HG03378 (cell line): ENCODE results near the gene ZDHHC3.
A peak's percentile ranks its signal among the peaks of the same experiment; 100 is the strongest.
"Not testable (repeated sequence)": the region's sequence is repeated elsewhere in the genome, so short reads cannot be mapped to it uniquely, and the experiment has no call there.

Experiments used
- ATAC-seq: cut with Tn5 transposase; IDR thresholded peaks from one replicate; pipeline ENCODE4 v1.9.1; 2021; ENCODE audit warnings: mild to moderate bottlenecking, moderate library complexity; ENCODE audit not compliant: unreplicated experiment

The ZDHHC3 gene

DNA sequence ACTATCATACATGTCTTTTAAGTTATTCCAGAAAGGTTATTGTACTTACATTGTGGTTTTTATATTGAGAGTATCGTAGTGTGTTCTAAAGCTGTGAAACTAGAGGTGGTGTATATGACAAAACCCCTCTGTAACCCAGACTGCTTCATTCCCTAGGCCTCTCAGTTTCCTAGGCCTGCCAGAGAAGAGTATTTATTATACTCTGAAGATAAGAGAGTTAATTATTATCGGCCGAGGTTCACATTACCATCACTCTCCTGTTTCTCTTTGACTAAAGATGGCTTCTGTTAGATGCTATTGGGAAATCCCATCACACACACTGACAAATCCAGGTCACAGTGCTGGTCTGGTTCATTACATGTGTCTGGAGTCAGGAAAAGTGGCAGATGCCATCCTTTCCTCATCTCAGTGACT is 20.6 kb upstream of the ZDHHC3 start:
- ATAC-seq: no peak

DNA sequence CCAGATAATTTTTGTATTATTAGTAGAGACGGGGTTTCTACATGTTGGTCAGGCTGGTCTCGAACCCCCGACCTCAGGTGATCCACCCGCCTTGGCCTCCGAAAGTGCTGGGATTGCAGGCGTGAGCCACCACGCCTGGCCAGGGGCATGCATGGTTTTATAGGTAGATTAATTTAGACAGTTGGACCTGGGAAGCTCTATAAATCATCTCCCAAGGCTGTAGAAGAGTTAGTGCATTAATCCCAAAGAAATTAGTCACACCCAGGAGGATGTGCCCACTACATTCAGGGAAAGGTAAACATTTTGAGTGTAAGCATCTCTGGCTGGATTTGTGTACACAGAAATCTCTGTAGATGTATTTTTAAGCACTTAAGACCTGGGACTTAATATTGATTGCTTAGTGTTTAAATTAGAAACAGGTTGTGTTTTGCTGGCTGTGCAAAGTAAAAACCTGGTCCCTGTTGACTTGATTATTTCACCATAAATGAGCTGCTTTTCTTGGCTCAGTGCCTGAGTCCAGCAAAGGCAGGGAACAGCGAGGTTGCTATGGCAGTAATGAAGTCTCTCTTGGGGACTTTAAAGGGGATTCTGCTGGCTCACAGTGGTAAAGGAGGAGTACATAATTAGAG is 19.3 kb upstream of the ZDHHC3 start:
- no peak for ATAC-seq

DNA sequence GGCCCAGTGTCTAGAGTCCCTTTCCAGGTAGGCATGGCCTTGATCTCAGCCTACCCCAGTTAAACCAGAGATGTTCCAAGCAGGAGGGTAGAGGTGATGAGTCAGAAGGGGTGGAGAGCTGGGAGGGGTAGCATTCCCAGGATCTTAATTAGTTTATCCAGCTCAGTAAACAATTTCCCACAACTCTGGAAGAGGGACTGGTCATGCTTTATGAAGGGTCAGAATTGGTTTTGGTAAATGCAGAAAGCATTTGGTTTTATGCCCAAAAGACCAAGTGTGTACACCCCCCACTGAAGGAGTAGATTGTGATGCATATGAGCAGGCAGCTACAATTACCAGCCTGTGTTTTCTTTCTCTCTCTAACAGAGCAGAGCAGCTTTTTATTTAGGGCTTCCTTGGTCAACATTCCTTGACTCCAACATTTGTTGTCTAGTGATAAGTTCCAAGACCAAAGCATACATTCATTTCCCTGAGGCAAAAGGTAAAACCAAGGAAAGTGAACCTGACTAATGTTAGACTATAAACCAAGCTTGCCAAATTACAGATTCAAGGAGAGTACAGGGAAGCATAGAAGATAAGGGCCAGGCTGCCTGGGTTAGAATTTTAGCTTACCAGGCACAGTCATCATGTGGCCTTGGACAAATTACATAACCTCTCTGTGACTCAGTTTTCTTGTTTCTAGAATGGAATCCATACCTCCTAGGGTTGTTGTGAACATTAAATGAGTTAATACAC is 17.7 kb upstream of the ZDHHC3 start:
- ATAC-seq: no peak

DNA sequence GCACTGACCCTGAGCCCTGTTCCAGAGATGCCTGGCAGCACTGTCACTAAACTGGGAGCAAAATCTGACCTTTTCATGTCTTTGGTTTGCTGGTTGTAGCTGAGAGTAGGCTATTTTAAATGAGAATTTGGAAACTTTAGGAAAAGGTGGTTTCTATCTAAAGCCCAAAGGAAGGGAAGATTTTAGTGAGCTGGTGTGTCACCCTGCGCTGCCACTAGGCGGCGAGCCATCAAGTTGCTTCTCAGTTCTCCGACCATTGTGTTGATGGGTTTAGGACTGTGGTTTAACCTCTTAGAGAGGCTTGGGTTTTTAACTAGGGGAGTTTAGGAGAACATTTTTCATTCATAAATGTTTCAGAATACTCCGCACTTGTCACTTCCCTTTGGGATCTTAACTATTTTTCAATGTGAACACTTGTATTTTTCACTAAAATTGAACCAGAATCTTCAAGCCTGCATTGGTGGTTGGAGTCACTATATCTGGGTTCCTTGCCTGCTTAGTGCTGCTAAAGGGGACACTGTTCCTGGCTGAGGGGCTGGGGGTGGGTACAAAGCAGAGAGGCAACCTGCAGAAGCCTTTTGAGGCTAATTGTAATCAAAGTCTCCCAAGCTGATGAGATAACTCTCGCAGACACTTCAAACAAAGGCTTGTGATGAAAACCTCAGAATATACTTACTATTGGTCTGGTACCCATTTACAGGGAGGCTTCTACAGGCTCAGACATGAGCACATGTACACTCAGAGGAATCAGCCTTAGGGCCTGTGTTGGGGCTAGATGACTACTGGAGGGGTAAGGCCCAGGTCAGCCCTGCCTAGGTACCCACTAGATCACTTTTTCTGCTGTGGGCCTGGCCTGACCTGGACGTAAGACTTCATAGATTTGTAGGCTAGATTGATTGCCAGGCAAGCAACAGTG is 16.8 kb upstream of the ZDHHC3 start:
- ATAC-seq: no peak

DNA sequence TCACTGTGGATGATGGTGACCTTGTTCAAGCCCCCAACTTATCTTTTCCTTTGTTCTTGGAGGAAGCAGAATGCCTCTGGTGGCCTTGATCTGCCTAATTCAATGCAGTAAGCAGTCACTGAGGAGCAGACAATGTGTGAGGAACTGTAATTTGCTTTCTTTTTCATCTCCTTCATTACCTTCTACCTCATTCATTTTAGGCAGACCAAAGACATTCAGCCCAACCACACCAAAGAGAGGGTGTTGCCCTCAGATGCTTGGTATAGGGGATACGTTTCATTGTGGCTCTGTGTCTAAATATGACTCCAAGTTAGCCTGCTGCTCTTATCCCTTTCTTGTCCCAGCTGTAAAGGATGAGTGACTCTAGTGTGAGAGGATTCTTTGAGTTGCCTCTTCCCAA is 15.4 kb upstream of the ZDHHC3 start:
- ATAC-seq: no peak

DNA sequence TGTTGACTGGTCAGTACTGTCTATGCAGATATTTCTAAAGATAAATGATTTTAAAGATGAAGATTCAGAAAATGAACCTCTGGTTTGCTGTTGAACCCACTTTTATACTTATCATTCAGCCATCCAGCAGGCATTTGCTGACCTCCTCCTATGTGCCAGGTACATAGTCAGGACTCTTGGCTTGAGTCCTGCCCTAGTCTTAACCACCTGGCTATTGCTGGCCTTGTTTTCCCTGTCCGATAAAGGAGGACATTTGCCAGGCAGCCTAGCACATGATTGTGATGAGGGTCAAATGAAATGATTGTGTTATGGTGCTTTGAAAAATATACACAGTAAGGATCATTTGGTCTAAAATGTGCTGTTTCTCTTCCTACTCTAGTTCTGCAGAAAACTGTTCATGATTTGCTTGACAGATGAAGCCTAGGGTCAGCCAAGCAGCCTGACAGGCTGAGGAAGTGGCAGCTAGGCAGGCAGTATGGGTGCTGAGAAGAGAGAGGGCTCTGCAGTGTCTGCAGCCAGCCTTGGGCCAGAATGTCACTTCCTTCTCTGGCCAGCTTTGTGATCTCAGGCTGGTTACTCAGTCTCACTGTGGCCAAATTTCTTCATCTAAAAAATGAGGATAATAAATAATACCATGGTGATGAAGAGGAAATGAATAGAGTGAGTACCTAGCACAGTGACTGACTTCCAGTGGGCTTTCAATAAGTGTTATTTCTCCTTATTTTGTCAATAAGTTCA is 13.8 kb upstream of the ZDHHC3 start:
- no peak for ATAC-seq

DNA sequence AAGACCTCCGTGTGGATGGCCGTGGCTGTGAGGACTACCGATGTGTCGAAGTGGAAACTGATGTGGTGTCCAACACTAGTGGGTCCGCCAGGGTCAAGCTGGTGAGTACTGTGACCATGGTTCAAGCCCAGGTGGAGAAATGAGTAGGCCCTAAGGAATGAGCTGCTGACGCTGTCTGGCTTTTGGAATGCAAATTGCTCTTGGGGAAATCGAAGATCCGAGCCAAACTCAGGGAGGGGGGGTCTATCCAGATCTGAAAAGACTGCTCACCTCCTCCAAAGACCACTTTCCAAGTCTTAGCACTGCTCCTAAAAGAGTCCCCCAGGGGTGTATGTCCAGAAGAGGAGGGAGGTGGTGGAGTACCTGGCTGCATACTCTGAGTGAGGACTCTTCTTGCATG is 13.2 kb upstream of the ZDHHC3 start:
- no peak for ATAC-seq

DNA sequence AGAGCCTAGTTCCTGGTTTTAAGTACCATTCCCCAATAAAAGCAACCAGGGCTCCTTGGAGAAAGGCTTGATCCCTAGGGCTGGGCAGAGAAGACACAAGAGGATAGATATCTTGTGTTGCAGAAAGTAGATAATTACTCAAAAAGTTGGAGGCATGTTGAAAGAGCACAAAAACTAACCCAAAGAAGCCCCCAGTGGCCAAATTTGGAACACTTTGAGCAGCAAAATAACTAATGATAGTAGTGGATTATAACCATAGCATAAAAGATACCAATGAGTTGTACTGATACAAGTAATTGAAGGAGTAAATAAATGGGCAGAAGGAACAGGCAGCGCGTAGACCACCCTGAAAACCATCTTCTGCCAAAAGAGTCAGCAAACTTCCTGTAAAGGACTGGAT is 12.1 kb upstream of the ZDHHC3 start:
- no peak for ATAC-seq

DNA sequence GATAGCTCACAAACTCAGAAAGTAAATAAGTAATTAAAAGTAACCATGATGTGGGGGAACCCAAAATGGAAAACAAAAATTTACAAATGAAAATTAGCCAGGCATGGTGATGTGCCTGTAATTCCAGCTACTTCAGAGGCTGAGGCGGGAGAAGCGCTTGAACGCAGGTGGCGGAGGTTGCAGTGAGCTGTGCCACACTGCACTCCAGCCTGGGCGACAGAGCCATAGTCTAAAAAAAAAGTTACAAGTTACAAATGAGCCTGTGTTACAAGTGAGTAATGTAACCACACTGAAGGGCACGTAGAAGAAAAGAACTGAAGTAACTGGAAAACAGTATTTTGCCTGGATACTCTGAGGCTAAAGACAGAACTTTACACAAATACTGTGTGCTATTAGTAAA is 11.4 kb upstream of the ZDHHC3 start:
- no peak for ATAC-seq

DNA sequence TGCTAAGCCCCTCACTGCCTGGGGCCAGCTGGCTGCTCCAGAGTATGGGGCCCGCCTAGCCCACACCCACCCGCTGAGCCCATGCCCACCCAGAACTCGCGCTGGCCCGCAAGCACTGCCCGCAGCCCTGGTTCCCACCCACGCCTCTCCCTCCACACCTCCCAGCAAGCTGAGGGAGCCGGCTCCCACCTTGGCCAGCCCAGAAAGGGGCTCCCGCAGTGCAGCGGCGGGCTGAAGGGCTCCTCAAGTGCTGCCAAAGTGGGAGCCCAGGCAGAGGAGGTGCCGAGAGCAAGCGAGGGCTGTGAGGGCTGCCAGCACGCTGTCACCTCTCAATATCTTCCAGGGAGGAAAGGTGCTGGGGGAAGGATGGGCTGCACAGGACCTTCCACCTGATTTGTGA is 10.4 kb upstream of the ZDHHC3 start:
- ATAC-seq: not testable (repeated sequence)

DNA sequence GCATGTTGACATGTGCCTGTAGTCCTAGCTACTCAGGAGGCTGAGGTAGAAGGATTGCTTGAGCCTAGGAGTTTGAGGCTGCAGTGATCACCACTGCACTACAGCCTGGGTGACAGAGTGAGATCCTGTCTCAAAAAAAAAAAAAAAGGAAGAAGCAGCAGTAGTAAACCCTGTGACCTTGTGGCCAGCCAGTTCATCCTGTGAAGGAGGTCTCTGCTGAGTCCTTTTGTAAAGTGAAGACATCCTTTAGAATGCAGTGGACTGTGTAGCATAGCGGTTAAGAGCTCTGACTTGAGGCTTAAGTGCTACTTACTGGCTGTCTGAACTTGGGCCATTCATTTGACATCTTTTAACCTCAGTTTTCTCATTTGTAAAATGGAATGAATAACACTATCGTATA is 8.4 kb upstream of the ZDHHC3 start:
- ATAC-seq: peak; percentile 56

DNA sequence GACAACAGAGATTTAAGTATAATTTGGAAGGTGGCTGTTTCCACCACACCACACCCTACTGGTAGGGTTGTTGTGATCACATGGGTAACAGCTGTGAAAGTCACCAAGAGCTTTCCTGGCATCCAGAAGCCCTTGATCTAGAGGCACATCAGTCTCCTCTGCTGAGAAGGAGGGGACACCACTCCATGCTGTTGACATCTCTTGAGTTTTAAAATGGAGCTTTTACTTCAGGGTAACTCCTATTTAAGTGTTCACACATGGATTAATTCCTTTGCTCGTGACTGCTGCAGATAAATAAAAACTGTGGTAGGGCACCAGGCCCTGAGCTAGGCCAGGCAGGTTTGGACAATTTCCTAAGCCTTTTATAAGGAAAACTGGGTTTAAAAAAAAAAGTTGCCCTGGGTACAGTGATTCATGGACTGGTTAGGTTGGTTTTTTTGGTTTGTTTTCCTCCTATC is 7.5 kb upstream of the ZDHHC3 start:
- no peak for ATAC-seq

DNA sequence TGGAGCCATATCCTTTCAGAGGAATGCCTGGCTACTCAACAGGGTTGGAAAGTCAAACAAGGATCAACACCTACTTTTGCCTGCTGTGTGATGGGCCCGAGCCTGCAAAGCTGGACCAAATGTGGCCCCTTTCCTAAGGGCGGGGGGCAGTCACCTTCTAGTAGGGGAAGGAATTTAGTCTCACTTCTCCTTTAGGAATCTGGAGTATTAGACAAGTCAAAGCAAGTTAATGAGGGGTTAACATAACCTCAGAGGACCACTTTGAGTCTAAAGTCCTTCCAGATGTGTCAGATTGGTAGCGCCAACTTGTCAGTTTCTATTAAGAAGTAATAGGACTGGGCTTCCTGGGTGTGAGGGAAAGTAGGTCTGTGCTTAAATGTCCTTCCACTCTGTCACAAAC is 6.8 kb upstream of the ZDHHC3 start:
- ATAC-seq: no peak

DNA sequence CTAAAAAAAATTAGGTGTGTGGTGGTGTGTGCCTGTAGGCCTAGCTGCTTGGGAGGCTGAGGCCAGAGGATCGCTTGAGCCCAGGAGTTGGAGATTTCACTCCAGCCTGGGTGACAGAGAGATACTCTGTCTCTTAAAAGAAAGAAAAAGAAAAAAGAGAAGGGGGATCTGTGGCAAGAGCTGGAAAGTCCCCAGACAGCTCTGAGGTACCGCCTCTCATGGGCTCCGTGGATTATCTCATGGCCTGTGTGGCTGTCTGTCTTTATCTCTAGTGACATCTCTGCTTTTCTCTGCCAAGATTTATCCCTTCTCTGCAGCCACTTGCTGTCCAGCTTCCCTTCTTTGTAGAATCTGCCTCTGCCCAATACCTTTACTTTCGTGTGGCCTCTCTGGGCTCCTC is 5.8 kb upstream of the ZDHHC3 start:
- ATAC-seq: no peak

DNA sequence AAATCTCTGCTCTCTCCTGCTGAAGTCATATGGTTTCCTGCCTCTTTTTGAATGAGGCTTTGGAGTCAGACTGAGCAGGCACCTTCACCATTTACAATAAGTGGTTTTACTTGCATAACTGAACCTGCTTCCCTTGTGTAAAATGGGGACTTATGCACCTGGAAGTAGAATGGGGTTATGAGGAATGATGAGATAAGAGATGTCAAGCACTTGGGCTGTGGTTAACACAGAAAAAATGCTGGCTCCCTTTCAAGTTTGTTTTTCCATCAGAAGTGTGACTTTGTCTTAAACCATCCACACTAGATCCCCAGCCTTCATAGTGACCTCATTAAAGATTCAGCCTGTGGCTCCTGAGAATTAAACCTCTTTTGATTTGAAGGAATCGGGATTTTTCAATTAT is 5.2 kb upstream of the ZDHHC3 start:
- no peak for ATAC-seq

DNA sequence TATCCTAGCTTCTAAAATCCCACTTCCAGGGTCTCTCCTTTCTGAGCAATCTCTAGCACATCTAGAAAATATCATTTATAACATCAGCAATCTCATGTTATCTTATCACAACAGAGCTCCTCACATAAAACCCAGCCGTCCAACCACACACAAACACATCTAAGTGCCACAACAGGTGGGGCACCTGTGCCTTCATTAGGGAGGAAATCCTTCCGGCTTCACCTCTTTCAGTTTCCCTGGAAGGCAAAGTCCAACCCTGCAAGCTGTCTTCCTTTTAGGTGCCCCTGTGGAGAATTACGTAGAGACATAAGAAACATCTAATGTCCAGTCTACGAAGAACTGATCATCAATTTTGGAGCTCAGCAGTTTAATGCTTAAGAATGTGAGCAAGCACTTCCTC is 1.6 kb downstream of the ZDHHC3 start:
- no peak for ATAC-seq

DNA sequence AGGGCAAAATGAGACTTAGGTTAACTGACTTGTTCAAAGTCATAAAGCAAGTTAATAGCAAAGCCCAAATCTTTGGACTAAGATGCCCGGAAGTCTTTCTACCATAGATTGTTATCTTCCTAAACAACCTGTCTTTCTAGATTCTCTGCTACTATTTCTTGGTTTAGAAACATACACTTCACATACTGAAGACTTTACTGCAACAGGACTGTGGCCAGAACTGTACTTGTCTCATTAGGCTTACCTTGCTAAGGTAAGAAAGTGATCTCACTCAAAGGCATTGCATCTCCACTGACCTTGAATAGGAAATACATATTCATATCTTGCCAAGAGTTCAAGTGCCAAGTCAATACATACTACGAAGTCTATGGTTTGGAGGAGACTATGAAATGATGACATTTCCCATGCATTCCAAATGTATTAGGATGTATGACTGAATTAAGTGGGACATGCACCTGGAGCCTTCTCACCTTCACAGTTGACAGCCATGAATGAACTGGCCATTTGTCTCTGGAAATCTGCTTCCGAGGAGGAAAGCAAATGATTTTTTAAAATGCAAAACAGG is 5.0 kb downstream of the ZDHHC3 start:
- no peak for ATAC-seq

DNA sequence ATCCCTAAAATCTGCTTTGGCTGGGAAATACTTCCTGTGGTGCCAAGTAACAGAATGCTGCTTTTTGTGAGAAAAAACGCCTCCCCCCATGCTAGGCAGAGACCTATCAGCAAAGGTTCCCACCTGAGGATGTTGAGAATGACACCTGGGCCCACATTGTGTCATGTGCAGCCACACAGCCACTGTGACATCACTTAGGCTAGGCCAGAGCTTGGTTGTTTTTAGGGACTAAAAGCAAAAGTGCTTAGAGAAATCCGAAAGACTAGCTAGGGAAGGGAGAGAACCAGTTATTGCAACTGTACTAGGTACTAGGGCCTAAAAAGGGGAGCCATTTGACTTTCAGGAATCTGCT is 6.2 kb downstream of the ZDHHC3 start:
- ATAC-seq: no peak

DNA sequence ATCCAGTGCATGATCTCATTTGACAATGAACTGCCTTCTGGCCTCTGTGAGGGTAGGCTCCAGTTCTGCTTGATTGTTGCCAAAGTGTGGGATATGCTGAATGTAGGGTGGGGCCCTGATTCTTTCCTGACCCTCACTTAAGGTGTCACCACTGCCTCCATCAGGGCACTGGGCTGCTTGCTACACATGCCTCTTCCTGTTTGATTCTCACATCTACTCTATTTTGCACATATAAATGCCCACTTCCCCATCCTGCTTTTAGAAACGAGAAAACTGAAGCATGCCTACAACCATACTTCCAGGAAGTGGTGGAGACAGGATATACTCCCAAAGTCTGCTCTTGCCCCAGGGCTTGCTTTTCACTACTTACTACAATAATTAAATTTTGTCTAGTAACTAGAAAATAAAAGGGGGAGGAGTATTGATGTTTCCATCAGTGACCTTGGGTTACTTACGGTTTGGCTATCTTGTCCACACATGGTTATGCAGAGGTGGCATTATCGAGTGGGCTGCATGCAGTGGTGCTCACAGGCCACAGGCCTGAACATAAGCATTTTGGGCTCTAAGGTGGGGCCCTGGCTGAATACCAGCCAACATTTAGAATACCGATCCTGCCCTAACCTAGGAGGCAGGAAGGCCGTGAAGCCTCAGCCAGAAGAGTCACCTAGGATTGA is 6.7 kb downstream of the ZDHHC3 start:
- no peak for ATAC-seq

DNA sequence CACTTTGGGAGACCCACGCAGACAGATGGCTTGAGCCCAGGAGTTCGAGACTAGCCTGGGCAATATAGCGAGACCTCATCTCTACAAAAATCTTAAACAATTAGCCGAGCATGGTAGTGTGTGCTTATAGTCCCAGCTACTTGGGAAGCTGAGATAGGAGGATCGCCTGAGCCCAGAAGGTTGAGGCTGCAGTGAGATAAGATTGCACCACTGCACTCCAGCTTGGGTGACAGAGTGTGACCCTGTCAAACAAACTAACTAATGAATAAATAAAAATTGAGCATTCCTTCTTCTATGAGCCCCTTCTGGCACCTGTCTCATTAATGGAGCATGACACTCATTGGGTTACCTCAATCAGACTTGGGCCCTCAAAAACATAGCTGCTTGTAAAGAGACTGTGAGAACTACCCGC is 7.5 kb downstream of the ZDHHC3 start:
- no peak for ATAC-seq
